PC-3 (cell line): Measurements from ENCODE around the gene COX10. TPM values are rescaled to one million over a fixed set of nuclear protein-coding genes. Genes with fewer than 3 reads are reported as not detected.

ENCODE experiments used
- ATAC-seq: fragments of 200-7000 bp; cut with Tn5 transposase; 2 replicates; pipeline ENCODE4 v1.9.1; 2020; ENCODE audit warnings: mild to moderate bottlenecking, moderate library complexity
- BruUV-seq: library from RNA; stranded (reverse); fragments of 400-500 nt; replicated peaks from 2 replicates; lab custom pipeline; 2021; lab: Mats Ljungman, UMichigan
- CTCF ChIA-PET: fragments of 300-600 bp; sonication (Branson Sonifier 250); formaldehyde crosslinking; loops from one replicate; lab custom pipeline; 2022; ENCODE audit warnings: antibody characterized with exemption; lab: Charles Lee
- POLR2A ChIA-PET: fragments of 300-600 bp; sonication (Branson Sonifier 250); formaldehyde crosslinking; loops from one replicate; lab custom pipeline; 2022; ENCODE audit warnings: antibody characterized with exemption; ENCODE audit not compliant: unreplicated experiment; lab: Charles Lee
- DNase-seq: peaks from one replicate; pipeline ENCODE4 v3.0.0-alpha.2; 2015
- H2AFZ ChIP-seq: fragments of 300-600 bp; sonication (generic); 2 replicates; pipeline ENCODE4 v1.6.0; 2016; ENCODE audit warnings: antibody characterized with exemption, low read length
- H3F3A ChIP-seq: fragments of 300-600 bp; sonication (generic); one replicate; pipeline ENCODE4 v1.6.0; 2017; ENCODE audit warnings: antibody characterized with exemption, low read length, control low read depth, mild to moderate bottlenecking; ENCODE audit not compliant: unreplicated experiment
- H3K27ac ChIP-seq: fragments of 300-600 bp; sonication (generic); 2 replicates; pipeline ENCODE4 v1.5.1; 2016; ENCODE audit warnings: mild to moderate bottlenecking, low read length
- H3K27me3 ChIP-seq: fragments of 300-600 bp; sonication (generic); 2 replicates; pipeline ENCODE4 v1.6.1; 2016; ENCODE audit warnings: low read length, mixed read lengths
- H3K36me3 ChIP-seq: fragments of 300-600 bp; sonication (generic); 2 replicates; pipeline ENCODE4 v1.6.1; 2016; ENCODE audit warnings: low read depth, mixed run types, low read length, mixed read lengths
- H3K4me1 ChIP-seq: fragments of 300-600 bp; sonication (generic); 2 replicates; pipeline ENCODE4 v1.5.1; 2016; ENCODE audit warnings: low read length; ENCODE audit not compliant: insufficient read depth
- H3K4me2 ChIP-seq: fragments of 300-600 bp; sonication (generic); 2 replicates; pipeline ENCODE4 v1.6.0; 2016; ENCODE audit warnings: low read length
- H3K4me3 ChIP-seq: fragments of 300-600 bp; sonication (generic); 2 replicates; pipeline ENCODE4 v1.5.1; 2016; ENCODE audit warnings: mild to moderate bottlenecking, low read length, mixed read lengths
- H3K79me2 ChIP-seq: fragments of 300-600 bp; sonication (generic); 2 replicates; pipeline ENCODE4 v1.6.1; 2017; ENCODE audit warnings: low read length, mixed read lengths
- H3K9ac ChIP-seq: fragments of 300-600 bp; sonication (generic); 2 replicates; pipeline ENCODE4 v1.6.0; 2016; ENCODE audit warnings: mild to moderate bottlenecking, low read length
- H3K9me2 ChIP-seq: fragments of 300-600 bp; sonication (generic); replicated peaks from 2 replicates; pipeline ENCODE4 v1.6.1; 2016; ENCODE audit warnings: mixed run types, low read length, mixed read lengths
- H3K9me3 ChIP-seq: fragments of 300-600 bp; sonication (generic); 2 replicates; pipeline ENCODE4 v1.6.1; 2016; ENCODE audit warnings: low read length, mixed read lengths
- H4K20me1 ChIP-seq: fragments of 300-600 bp; sonication (generic); 2 replicates; pipeline ENCODE4 v1.6.1; 2016; ENCODE audit warnings: low read length, mixed read lengths
- CTCF ChIP-seq: fragments of 300-600 bp; sonication (generic); conservative IDR thresholded peaks from 2 replicates; pipeline ENCODE4 v1.5.1; 2017; ENCODE audit warnings: antibody characterized with exemption, low read depth, mild to moderate bottlenecking, low read length
- EZH2 ChIP-seq: fragments of 300-600 bp; sonication (generic); IDR thresholded peaks from one replicate; pipeline ENCODE4 v1.6.1; 2017; ENCODE audit warnings: antibody characterized with exemption, mild to moderate bottlenecking, low read length; ENCODE audit not compliant: unreplicated experiment
- EZH2phosphoT487 ChIP-seq: fragments of 300-600 bp; sonication (generic); IDR thresholded peaks from 2 replicates; pipeline ENCODE4 v1.6.1; 2018; ENCODE audit warnings: mild to moderate bottlenecking, antibody characterized with exemption, low read length, borderline replicate concordance
- intact Hi-C: fragments of 100-400 bp; cut with micrococcal nuclease; formaldehyde crosslinking; loops from 2 replicates; pipeline ENCODE4 v1.9.0; 2023
- total RNA-seq: library from RNA; depleted of rRNA; stranded (reverse); fragments of >200 nt; gene quantifications from 2 replicates; pipeline ENCODE4 v1.2.3, GENCODE V29; 2014

The COX10 gene
- total RNA-seq, 1 experiment from 2014 or later: 34.7 TPM

GRCh38 chr17:14209215-14209614 lies 139.9 kb downstream of the COX10 start:
- BruUV-seq: no TSS peak
- Histone ChIP-seq H3K79me2 (no peaks in the 10 kb centered on the region), H3K9ac (no peak overlapping the region), H3K9me2 (no peaks in the 10 kb centered on the region), H3K36me3 (peaks cover 41% of the 10 kb centered on the region), H3K4me1 (peaks cover 16% of the 10 kb centered on the region), H2AFZ (no peak overlapping the region), H3F3A (no peaks in the 10 kb centered on the region), H3K9me3 (no peaks in the 10 kb centered on the region), H3K27me3 (no peaks in the 10 kb centered on the region), H4K20me1 (peaks cover 10% of the 10 kb centered on the region; the same call in 1 of the 2 replicates), H3K27ac (no peak overlapping the region), H3K4me3 (no peak overlapping the region), H3K4me2 (no peak overlapping the region)
- TF ChIP-seq EZH2: no peak
- no peak for TF ChIP-seq CTCF
- TF ChIP-seq EZH2phosphoT487: no peak
- ATAC-seq: no peak
- ChIA-PET POLR2A (no interaction called here), CTCF (no interaction called here)
- DNase-seq: no peak
- intact Hi-C loops: loop anchor here (10.0 kb wide), 1 partner anchor 144 kb away; the partner anchor contains the start of gene COX10

- CTCF ChIA-PET: no interaction called here
- H3K4me2 ChIP-seq: no peak overlapping the region
- no peaks in the 10 kb centered on the region for H3K27me3 ChIP-seq
- H3K9ac ChIP-seq: no peak overlapping the region
- H3K9me2 ChIP-seq: no peaks in the 10 kb centered on the region
- no peak overlapping the region for H2AFZ ChIP-seq
- intact Hi-C loops: no loop called here
- H3F3A ChIP-seq: no peaks in the 10 kb centered on the region
- TF ChIP-seq CTCF (no peak), EZH2phosphoT487 (no peak), EZH2 (no peak)
- peaks cover 6% of the 10 kb centered on the region for H3K4me1 ChIP-seq
- DNase-seq (no peak), ATAC-seq (no peak)
- POLR2A ChIA-PET: no interaction called here
- no peaks in the 10 kb centered on the region for H3K79me2 ChIP-seq
- peaks cover 41% of the 10 kb centered on the region for H3K36me3 ChIP-seq
- H3K27ac ChIP-seq: no peak overlapping the region
- H3K9me3 ChIP-seq: no peaks in the 10 kb centered on the region
- BruUV-seq: no TSS peak
- peaks cover 3% of the 10 kb centered on the region; the same call in 1 of the 2 replicates for H4K20me1 ChIP-seq
- no peak overlapping the region for H3K4me3 ChIP-seq
These were observed 141.9 kb downstream of the COX10 start for GRCh38 chr17:14211246-14211645.

- intact Hi-C loops: no loop called here
- no peak overlapping the region for H3K4me3 ChIP-seq
- TF ChIP-seq CTCF (peak; percentile 49), EZH2 (no peak), EZH2phosphoT487 (no peak)
- no peak overlapping the region for H3K27ac ChIP-seq
- no peak overlapping the region for H3K4me2 ChIP-seq
- no peak overlapping the region for H3K9ac ChIP-seq
- H3K9me3 ChIP-seq: no peaks in the 10 kb centered on the region
- no peaks in the 10 kb centered on the region for H3F3A ChIP-seq
- BruUV-seq: no TSS peak
- H4K20me1 ChIP-seq: no peaks in the 10 kb centered on the region; the same call in 1 of the 2 replicates
- H3K36me3 ChIP-seq: peaks cover 41% of the 10 kb centered on the region
- 0 out of 2 replicates have a peak, but pooled peaks cover under 1% of the 10 kb centered on the region for H3K4me1 ChIP-seq
- ATAC-seq (no peak), DNase-seq (no peak)
- H2AFZ ChIP-seq: no peak overlapping the region
- CTCF ChIA-PET: no interaction called here
- H3K27me3 ChIP-seq: no peaks in the 10 kb centered on the region
- POLR2A ChIA-PET: no interaction called here
- H3K9me2 ChIP-seq: no peaks in the 10 kb centered on the region
- H3K79me2 ChIP-seq: no peaks in the 10 kb centered on the region
These were observed 142.5 kb downstream of the COX10 start for GRCh38 chr17:14211801-14212200.
